ENCODE measurements around the gene TMEM170B. TPM values are rescaled to one million over a fixed set of nuclear protein-coding genes. Genes with fewer than 3 reads are reported as not detected.

TMEM170B gene
- total and polyA plus RNA-seq, 2 donors (not counting 1 experiment from before 2014, with no cell fraction given), result 1.5 to 4.5 TPM

DNA sequence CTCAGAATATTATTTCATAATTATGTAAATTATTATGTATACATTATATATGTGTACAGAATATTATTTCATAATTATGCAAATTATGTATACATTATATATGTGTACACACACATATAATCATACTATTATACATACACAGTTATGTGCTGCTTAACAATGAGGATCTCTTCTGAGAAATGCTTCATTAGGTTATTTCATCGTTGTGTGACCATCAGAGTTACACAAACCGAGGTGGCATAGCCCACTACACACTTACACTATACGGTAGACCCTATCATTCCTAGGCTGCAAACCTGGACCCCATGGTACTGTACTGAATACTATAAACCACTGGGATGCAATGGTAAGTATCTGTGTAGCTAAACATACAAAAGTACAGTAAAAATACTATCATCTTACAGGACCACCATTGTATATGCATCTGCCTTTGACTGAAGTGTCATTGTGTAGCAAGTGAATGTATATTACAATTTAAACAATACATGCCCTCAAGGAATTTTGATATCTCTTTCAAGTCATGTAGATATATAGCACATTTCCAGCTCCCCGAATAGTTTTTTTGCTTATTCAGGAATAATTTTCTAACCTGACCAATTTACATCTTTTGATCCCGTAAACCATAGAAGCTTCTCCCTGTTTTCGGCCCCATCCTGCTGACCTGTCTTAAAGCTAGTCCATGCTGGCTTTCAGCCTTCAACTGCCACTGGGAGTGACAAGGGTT is 71.2 kb downstream of the TMEM170B start:
- Histone ChIP-seq H3K4me2 (ENCODE audit: extremely low read depth, insufficient read depth, low read length) (no peak overlapping the region), H2AFZ (ENCODE audit: low read length) (no peak overlapping the region), H3K4me1 (ENCODE audit: control insufficient read depth, extremely low read depth, insufficient read depth, low read length) (peaks cover 31% of the 10 kb centered on the region)

DNA sequence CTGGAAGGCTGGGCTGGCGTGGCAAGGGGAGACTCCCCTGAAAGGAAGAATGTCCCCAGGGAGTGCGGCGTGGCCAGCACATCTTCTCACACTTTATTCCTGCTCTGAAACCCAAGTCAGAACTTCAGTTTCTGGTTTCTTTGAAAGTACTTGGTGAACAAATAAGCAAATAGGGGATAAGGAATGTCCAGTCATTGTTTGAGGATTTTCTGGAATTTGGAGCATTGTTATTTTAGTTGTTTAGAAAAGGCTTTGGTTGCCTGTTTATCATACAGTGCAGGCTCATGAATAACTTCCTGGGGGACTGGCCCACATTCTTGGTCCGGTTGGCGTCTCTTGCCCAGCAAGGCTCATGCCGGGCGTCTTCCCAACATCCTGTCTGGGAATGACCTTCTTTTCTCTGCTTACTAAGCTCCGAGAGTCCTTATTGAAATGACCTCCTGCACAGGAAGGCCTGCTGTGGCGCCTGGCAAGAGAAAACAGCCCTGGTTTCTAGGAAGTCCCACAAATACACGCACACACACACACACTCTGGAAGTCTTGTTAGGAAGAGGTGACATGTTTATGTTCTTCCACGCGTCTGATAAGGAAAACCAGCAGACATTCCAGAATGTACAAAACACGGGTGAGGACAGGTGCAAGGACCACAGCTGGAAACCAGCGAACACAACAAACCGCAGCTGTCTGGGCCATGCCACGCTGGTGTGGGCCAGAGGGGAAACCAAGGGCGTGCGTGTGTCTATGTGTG is 71.9 kb downstream of the TMEM170B start:
- H3K9me3 ChIP-seq (ENCODE audit: control insufficient read depth, insufficient read depth, low read depth, low read length), result no peaks in the 10 kb centered on the region
- no peaks in the 10 kb centered on the region for H3K27me3 ChIP-seq (ENCODE audit: control insufficient read depth, insufficient read depth, low read length)
- no peak overlapping the region for H2AFZ ChIP-seq (ENCODE audit: low read length)
- H3K79me2 ChIP-seq (ENCODE audit: control insufficient read depth, insufficient read depth, low read length), result no peaks in the 10 kb centered on the region
- peak overlapping the region; percentile 80 for H3K27ac ChIP-seq (ENCODE audit: insufficient read depth, low read length)
- peak overlapping the region; percentile 17 for H3K9ac ChIP-seq (ENCODE audit: insufficient read depth, low read length)
- no peaks in the 10 kb centered on the region for H3K36me3 ChIP-seq (ENCODE audit: control insufficient read depth, insufficient read depth, low read length)
- peak overlapping the region; percentile 62 for H3K4me2 ChIP-seq (ENCODE audit: extremely low read depth, insufficient read depth, low read length)
- H4K20me1 ChIP-seq (ENCODE audit: control insufficient read depth, extremely low read depth, insufficient read depth, low read length), result no peaks in the 10 kb centered on the region
- TF ChIP-seq, protein P1, sequence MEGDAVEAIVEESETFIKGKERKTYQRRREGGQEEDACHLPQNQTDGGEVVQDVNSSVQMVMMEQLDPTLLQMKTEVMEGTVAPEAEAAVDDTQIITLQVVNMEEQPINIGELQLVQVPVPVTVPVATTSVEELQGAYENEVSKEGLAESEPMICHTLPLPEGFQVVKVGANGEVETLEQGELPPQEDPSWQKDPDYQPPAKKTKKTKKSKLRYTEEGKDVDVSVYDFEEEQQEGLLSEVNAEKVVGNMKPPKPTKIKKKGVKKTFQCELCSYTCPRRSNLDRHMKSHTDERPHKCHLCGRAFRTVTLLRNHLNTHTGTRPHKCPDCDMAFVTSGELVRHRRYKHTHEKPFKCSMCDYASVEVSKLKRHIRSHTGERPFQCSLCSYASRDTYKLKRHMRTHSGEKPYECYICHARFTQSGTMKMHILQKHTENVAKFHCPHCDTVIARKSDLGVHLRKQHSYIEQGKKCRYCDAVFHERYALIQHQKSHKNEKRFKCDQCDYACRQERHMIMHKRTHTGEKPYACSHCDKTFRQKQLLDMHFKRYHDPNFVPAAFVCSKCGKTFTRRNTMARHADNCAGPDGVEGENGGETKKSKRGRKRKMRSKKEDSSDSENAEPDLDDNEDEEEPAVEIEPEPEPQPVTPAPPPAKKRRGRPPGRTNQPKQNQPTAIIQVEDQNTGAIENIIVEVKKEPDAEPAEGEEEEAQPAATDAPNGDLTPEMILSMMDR (conservative IDR thresholded peaks at IDR 0.05 in 1 of 2, IDR thresholded peaks at IDR 0.05 in 1 of 2; ENCODE audit: low read depth in 1 of 2, low read length in 2 of 2), result no peak
- TF ChIP-seq EZH2 (IDR thresholded peaks at IDR 0.05; ENCODE audit: low read length, missing control alignments), result no peak
- H3K4me3 ChIP-seq (replicated peaks in 1 of 4; ENCODE audit: control extremely low read depth in 1 of 4, insufficient read depth in 1 of 4, low read depth in 3 of 4, low read length in 4 of 4), result no peak overlapping the region
- peak; percentile 50 to 98 for DNase-seq (ENCODE audit: low read depth in 2 of 2)
- peaks cover 36% of the 10 kb centered on the region for H3K4me1 ChIP-seq (ENCODE audit: control insufficient read depth, extremely low read depth, insufficient read depth, low read length)

More for the DNA sequence above, 71.2 kb downstream of the TMEM170B start:
- H3K79me2 ChIP-seq (ENCODE audit: control insufficient read depth, insufficient read depth, low read length), result no peaks in the 10 kb centered on the region
- H3K9me3 ChIP-seq (ENCODE audit: control insufficient read depth, insufficient read depth, low read depth, low read length), result no peaks in the 10 kb centered on the region
- H3K9ac ChIP-seq (ENCODE audit: insufficient read depth, low read length), result peak overlapping the region; percentile 13
- H3K4me3 ChIP-seq (replicated peaks in 1 of 4; ENCODE audit: control extremely low read depth in 1 of 4, insufficient read depth in 1 of 4, low read depth in 3 of 4, low read length in 4 of 4), result no peak overlapping the region
- H3K27me3 ChIP-seq (ENCODE audit: control insufficient read depth, insufficient read depth, low read length), result no peaks in the 10 kb centered on the region
- H3K27ac ChIP-seq (ENCODE audit: insufficient read depth, low read length), result peak overlapping the region; percentile 80
- no peaks in the 10 kb centered on the region for H3K36me3 ChIP-seq (ENCODE audit: control insufficient read depth, insufficient read depth, low read length)
- TF ChIP-seq EZH2 (IDR thresholded peaks at IDR 0.05; ENCODE audit: low read length, missing control alignments), result no peak
- TF ChIP-seq, protein P1 (conservative IDR thresholded peaks at IDR 0.05 in 1 of 2, IDR thresholded peaks at IDR 0.05 in 1 of 2; ENCODE audit: low read depth in 1 of 2, low read length in 2 of 2), result no peak
- DNase-seq (ENCODE audit: low read depth in 2 of 2), result no peak
- no peaks in the 10 kb centered on the region for H4K20me1 ChIP-seq (ENCODE audit: control insufficient read depth, extremely low read depth, insufficient read depth, low read length)

DNA sequence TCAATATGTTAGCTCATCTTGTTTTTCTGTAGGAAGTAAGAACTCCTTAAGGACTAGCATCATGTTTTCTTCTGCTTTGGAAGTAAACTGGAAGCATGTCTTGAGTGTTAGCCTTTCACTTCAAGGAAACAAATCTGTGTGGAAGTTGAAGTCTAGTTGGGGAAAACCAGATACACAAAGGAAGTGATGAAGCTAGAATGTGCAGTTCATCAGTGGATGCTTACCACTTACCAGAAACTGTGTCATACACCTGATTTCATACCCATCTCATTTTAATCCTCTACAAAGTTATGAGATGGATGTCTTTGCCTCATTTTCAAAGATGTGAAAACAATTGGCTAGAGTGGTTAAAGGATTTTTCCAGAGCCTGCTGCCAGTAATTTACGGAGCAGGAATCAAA is 75.8 kb downstream of the TMEM170B start:
- Histone ChIP-seq H3K36me3 (ENCODE audit: control insufficient read depth, insufficient read depth, low read length) (no peaks in the 10 kb centered on the region), H3K4me2 (ENCODE audit: extremely low read depth, insufficient read depth, low read length) (no peak overlapping the region), H3K27ac (ENCODE audit: insufficient read depth, low read length) (peak overlapping the region; percentile 91), H3K79me2 (ENCODE audit: control insufficient read depth, insufficient read depth, low read length) (no peaks in the 10 kb centered on the region), H2AFZ (ENCODE audit: low read length) (no peak overlapping the region), H3K9me3 (ENCODE audit: control insufficient read depth, insufficient read depth, low read depth, low read length) (no peaks in the 10 kb centered on the region), H4K20me1 (ENCODE audit: control insufficient read depth, extremely low read depth, insufficient read depth, low read length) (no peaks in the 10 kb centered on the region), H3K4me3 (replicated peaks in 1 of 4; ENCODE audit: control extremely low read depth in 1 of 4, insufficient read depth in 1 of 4, low read depth in 3 of 4, low read length in 4 of 4) (no peak overlapping the region), H3K9ac (ENCODE audit: insufficient read depth, low read length) (no peak overlapping the region), H3K4me1 (ENCODE audit: control insufficient read depth, extremely low read depth, insufficient read depth, low read length) (peaks cover 38% of the 10 kb centered on the region), H3K27me3 (ENCODE audit: control insufficient read depth, insufficient read depth, low read length) (no peaks in the 10 kb centered on the region)
- DNase-seq (ENCODE audit: low read depth in 2 of 2), result peak in 1 of 2 donors; percentile 39
- TF ChIP-seq, protein P1 (conservative IDR thresholded peaks at IDR 0.05 in 1 of 2, IDR thresholded peaks at IDR 0.05 in 1 of 2; ENCODE audit: low read depth in 1 of 2, low read length in 2 of 2), result no peak
- TF ChIP-seq EZH2 (IDR thresholded peaks at IDR 0.05; ENCODE audit: low read length, missing control alignments), result no peak
